Activated CD4-positive, alpha-beta T cell treated with anti-CD3 and anti-CD28 coated beads for 36 hours (primary cell): ENCODE results near the gene WDR20. TPM values are rescaled to one million over a fixed set of nuclear protein-coding genes. Genes with fewer than 3 reads are reported as not detected.
"Not testable (repeated sequence)": the region's sequence is repeated elsewhere in the genome, so short reads cannot be mapped to it uniquely, and the experiment has no call there.

Source experiments
- ATAC-seq: fragments of 200-7000 bp; cut with Tn5 transposase; one replicate; pipeline ENCODE4 v1.10.0; 2021; ENCODE audit warnings: mild to moderate bottlenecking, moderate library complexity
- CTCF ChIA-PET: fragments of 350-600 bp; sonication (Branson Sonifier 250); formaldehyde crosslinking; loops from one replicate; lab custom pipeline; 2021; ENCODE audit warnings: antibody characterized with exemption; lab: Charles Lee
- POLR2A ChIA-PET: fragments of 350-600 bp; sonication (Branson Sonifier 250); formaldehyde crosslinking; loops from one replicate; lab custom pipeline; 2021; ENCODE audit warnings: antibody characterized with exemption, inconsistent platforms; lab: Charles Lee
- DNase-seq: peaks from one replicate; pipeline ENCODE4 v3.0.0-alpha.2; 2020
- H3K27ac Mint-ChIP-seq: one replicate; pipeline ENCODE4 v1.8.0; 2021; ENCODE audit warnings: mixed read lengths
- H3K27me3 Mint-ChIP-seq: one replicate; pipeline ENCODE4 v1.8.0; 2021; ENCODE audit warnings: mixed read lengths
- H3K36me3 Mint-ChIP-seq: one replicate; pipeline ENCODE4 v1.8.0; 2021; ENCODE audit warnings: low read depth, mixed read lengths
- H3K4me1 Mint-ChIP-seq: one replicate; pipeline ENCODE4 v1.8.0; 2021; ENCODE audit warnings: mixed read lengths
- H3K4me3 Mint-ChIP-seq: one replicate; pipeline ENCODE4 v1.8.0; 2021; ENCODE audit warnings: mild to moderate bottlenecking, moderate library complexity, mixed read lengths
- H3K9me3 Mint-ChIP-seq: one replicate; pipeline ENCODE4 v1.8.0; 2021; ENCODE audit warnings: low read depth, mixed read lengths
- intact Hi-C, 2 experiments: fragments of 100-400 bp; cut with DNase I in 1 of 2; cut with micrococcal nuclease in 1 of 2; formaldehyde crosslinking; loops; one replicate each; pipeline versions ENCODE4 v1.14.2 to v1.15.1; 2022 to 2024; cut with DNase I, micrococcal nuclease
- total RNA-seq, 2 experiments: library from RNA; stranded (reverse); gene quantifications; one replicate each; pipeline ENCODE4 v1.2.3, GENCODE V29; 2021

WDR20 gene
- total RNA-seq, 2 experiments from 2014 or later: 18.2 to 24.8 TPM

- no peaks in the 10 kb centered on the region for H3K36me3 Mint-ChIP-seq
- intact Hi-C loops: no loop called here
- no peaks in the 10 kb centered on the region for H3K27me3 Mint-ChIP-seq
- no peak for DNase-seq
- ATAC-seq: no peak
- peaks cover 4% of the 10 kb centered on the region for H3K9me3 Mint-ChIP-seq
- ChIA-PET CTCF (interaction anchor here (0.7 to 1.6 kb wide), 2 partner anchors 75 to 76 kb away, joined by 3 to 7 read pairs; no protein-coding TSS in a partner anchor), POLR2A (no interaction called here)
- H3K4me1 Mint-ChIP-seq: no peaks in the 10 kb centered on the region
- no peak overlapping the region for H3K4me3 Mint-ChIP-seq
- no peak overlapping the region for H3K27ac Mint-ChIP-seq
These were observed 98.4 kb downstream of the WDR20 start for GRCh38 chr14:102238131-102238530.

- CTCF ChIA-PET: interaction anchor here (0.7 to 0.9 kb wide), 2 partner anchors 52 to 75 kb away, joined by 3 to 4 read pairs; no protein-coding TSS in a partner anchor
- intact Hi-C loops: no loop called here
- Mint-ChIP-seq H3K27me3 (no peaks in the 10 kb centered on the region), H3K4me3 (no peak overlapping the region), H3K27ac (no peak overlapping the region), H3K9me3 (peaks cover 4% of the 10 kb centered on the region), H3K36me3 (no peaks in the 10 kb centered on the region), H3K4me1 (no peaks in the 10 kb centered on the region)
- ATAC-seq (no peak), DNase-seq (no peak)
- POLR2A ChIA-PET: no interaction called here
These were observed 99.1 kb downstream of the WDR20 start for GRCh38 chr14:102238766-102239165.

DNA sequence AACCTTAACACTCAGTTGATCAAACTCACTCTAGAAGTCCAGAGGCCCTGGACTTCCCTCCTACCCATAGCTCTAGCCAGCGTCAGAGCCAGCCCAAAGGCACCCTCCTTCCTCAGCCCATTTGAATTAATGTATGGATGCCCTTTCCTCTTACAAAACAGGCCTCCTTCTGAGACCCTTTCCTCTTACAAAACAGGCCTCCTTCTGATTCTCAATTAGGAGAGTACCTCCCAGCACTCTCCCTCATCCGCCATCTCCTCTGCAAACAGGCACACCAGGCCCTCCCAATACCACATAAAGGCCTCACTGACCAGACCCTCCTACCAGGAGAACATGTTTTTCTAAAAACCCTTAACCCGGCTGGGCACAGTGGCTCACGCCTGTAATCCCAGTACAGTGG is 99.5 kb downstream of the WDR20 start:
- no peak for DNase-seq
- CTCF ChIA-PET: interaction anchor here (0.9 kb wide), 1 partner anchor 52 kb away, joined by 4 read pairs; no protein-coding TSS in a partner anchor
- intact Hi-C loops: no loop called here
- H3K36me3 Mint-ChIP-seq: no peaks in the 10 kb centered on the region
- no peak overlapping the region for H3K4me3 Mint-ChIP-seq
- POLR2A ChIA-PET: no interaction called here
- no peak for ATAC-seq
- peaks cover 4% of the 10 kb centered on the region for H3K9me3 Mint-ChIP-seq
- H3K27ac Mint-ChIP-seq: no peak overlapping the region
- no peaks in the 10 kb centered on the region for H3K4me1 Mint-ChIP-seq
- no peaks in the 10 kb centered on the region for H3K27me3 Mint-ChIP-seq

- H3K9me3 Mint-ChIP-seq, CTCF ChIA-PET, ATAC-seq, intact Hi-C loops, POLR2A ChIA-PET, H3K36me3 Mint-ChIP-seq, H3K27ac Mint-ChIP-seq, H3K4me1 Mint-ChIP-seq, H3K27me3 Mint-ChIP-seq, DNase-seq, H3K4me3 Mint-ChIP-seq: not testable (repeated sequence)
These were observed 100.8 kb downstream of the WDR20 start for GRCh38 chr14:102240481-102240880.

GRCh38 chr14:102241147-102241546 is 101.5 kb downstream of the WDR20 start:
- H3K27me3 Mint-ChIP-seq: no peaks in the 10 kb centered on the region
- H3K36me3 Mint-ChIP-seq: no peaks in the 10 kb centered on the region
- no peak for DNase-seq
- H3K4me3 Mint-ChIP-seq: no peak overlapping the region
- intact Hi-C loops: no loop called here
- CTCF ChIA-PET: no interaction called here
- peaks cover 4% of the 10 kb centered on the region for H3K9me3 Mint-ChIP-seq
- ATAC-seq: no peak
- POLR2A ChIA-PET: no interaction called here
- no peak overlapping the region for H3K27ac Mint-ChIP-seq
- H3K4me1 Mint-ChIP-seq: no peaks in the 10 kb centered on the region

GRCh38 chr14:102243795-102244194 is 104.1 kb downstream of the WDR20 start:
- DNase-seq, POLR2A ChIA-PET, H3K27me3 Mint-ChIP-seq, ATAC-seq, H3K9me3 Mint-ChIP-seq, intact Hi-C loops, H3K27ac Mint-ChIP-seq, H3K36me3 Mint-ChIP-seq, H3K4me3 Mint-ChIP-seq, H3K4me1 Mint-ChIP-seq: not testable (repeated sequence)
- CTCF ChIA-PET: interaction anchor here (1.5 kb wide), 1 partner anchor 29 kb away, joined by 3 read pairs; no protein-coding TSS in a partner anchor

GRCh38 chr14:102246071-102246470 is 106.4 kb downstream of the WDR20 start:
- intact Hi-C loops: no loop called here
- Mint-ChIP-seq H3K27me3 (no peaks in the 10 kb centered on the region), H3K4me1 (no peaks in the 10 kb centered on the region), H3K4me3 (no peak overlapping the region), H3K36me3 (no peaks in the 10 kb centered on the region), H3K27ac (no peak overlapping the region), H3K9me3 (peaks cover under 1% of the 10 kb centered on the region)
- ChIA-PET CTCF (no interaction called here), POLR2A (no interaction called here)
- DNase-seq (no peak), ATAC-seq (no peak)

DNA sequence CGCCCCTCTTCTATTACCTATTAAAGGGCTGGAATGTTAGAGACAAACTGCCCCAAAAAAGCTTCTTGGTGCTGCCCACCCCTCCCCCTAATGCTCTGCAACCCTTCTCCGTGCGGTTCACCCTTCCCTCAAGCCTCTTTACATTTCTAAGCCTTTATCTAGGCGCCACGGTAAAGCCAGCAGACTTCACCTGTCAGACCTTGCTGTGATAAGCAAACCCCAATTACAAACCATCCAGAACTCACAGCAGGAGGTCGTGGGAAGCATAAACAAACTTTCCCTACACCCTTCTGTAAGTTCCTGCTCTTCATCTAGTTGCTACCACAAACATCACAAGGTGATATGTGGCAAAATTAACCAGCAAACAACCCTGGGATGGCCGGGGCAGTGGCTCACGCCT is 108.4 kb downstream of the WDR20 start:
- intact Hi-C loops: no loop called here
- POLR2A ChIA-PET: no interaction called here
- no peak for ATAC-seq
- Mint-ChIP-seq H3K4me1 (no peaks in the 10 kb centered on the region), H3K27ac (no peak overlapping the region), H3K36me3 (no peaks in the 10 kb centered on the region), H3K9me3 (no peaks in the 10 kb centered on the region), H3K4me3 (no peak overlapping the region), H3K27me3 (no peaks in the 10 kb centered on the region)
- no peak for DNase-seq
- CTCF ChIA-PET: no interaction called here

DNA sequence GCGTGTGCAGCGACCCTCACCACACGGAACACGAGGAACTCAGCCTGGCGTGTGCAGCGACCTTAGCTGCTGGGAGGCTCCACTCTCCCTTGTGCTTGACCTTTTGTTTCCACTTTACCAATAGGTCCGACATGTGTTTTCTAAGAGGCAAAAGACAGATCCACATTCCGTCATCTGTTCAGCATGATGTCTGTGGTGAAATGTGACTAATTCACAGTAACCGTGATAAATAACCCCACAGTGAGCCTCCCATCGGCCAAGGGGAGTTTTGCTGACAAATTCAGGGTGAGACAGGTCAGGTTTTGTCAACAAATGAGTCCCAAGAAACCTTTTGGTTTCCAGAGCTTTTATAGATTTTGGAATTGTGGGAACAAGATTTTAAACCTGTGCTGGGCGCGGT is 109.3 kb downstream of the WDR20 start:
- POLR2A ChIA-PET: no interaction called here
- no peak overlapping the region for H3K4me3 Mint-ChIP-seq
- H3K4me1 Mint-ChIP-seq: no peaks in the 10 kb centered on the region
- H3K9me3 Mint-ChIP-seq: no peaks in the 10 kb centered on the region
- no peaks in the 10 kb centered on the region for H3K27me3 Mint-ChIP-seq
- H3K27ac Mint-ChIP-seq: no peak overlapping the region
- no peak for ATAC-seq
- intact Hi-C loops: no loop called here
- CTCF ChIA-PET: interaction anchor here (0.6 to 1.3 kb wide), 2 partner anchors 12 to 140 kb away, joined by 3 read pairs; no protein-coding TSS in a partner anchor
- no peaks in the 10 kb centered on the region for H3K36me3 Mint-ChIP-seq
- no peak for DNase-seq

- DNase-seq: no peak
- Mint-ChIP-seq H3K9me3 (no peaks in the 10 kb centered on the region), H3K4me1 (no peaks in the 10 kb centered on the region), H3K27me3 (no peaks in the 10 kb centered on the region), H3K27ac (no peak overlapping the region), H3K36me3 (no peaks in the 10 kb centered on the region), H3K4me3 (no peak overlapping the region)
- ChIA-PET CTCF (interaction anchor here (1.3 kb wide), 1 partner anchor 13 kb away, joined by 3 read pairs; no protein-coding TSS in a partner anchor), POLR2A (no interaction called here)
- intact Hi-C loops: no loop called here
- no peak for ATAC-seq
These were observed 110.3 kb downstream of the WDR20 start for GRCh38 chr14:102249981-102250380.

DNA sequence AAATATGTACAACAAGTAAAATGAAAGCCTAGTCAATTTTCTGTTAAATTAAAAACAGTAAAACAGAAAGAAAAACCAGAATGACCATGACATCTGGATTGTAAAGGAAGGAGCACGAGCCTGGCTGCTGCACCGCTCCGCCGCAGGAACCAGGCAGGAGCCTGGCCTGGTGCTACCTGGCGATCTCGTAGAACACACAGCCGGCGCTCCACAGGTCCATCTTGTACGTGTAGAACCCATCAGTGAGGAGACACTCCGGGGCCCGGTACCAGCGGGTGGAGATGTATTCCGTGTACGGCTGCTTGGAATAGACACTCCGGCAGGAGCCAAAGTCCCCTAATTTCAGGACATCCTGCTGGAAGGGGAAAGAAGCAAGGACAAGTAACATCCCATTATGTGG is 110.9 kb downstream of the WDR20 start:
- Mint-ChIP-seq H3K4me1 (no peaks in the 10 kb centered on the region), H3K36me3 (no peaks in the 10 kb centered on the region), H3K4me3 (no peak overlapping the region), H3K9me3 (no peaks in the 10 kb centered on the region), H3K27ac (no peak overlapping the region), H3K27me3 (no peaks in the 10 kb centered on the region)
- DNase-seq: no peak
- CTCF ChIA-PET: interaction anchor here (0.7 kb wide), 1 partner anchor 267 kb away, joined by 3 read pairs; no protein-coding TSS in a partner anchor
- POLR2A ChIA-PET: no interaction called here
- intact Hi-C loops: no loop called here
- no peak for ATAC-seq

GRCh38 chr14:102251161-102251560 is 111.5 kb downstream of the WDR20 start:
- Mint-ChIP-seq H3K4me1 (no peaks in the 10 kb centered on the region), H3K4me3 (no peak overlapping the region), H3K27me3 (no peaks in the 10 kb centered on the region), H3K27ac (no peak overlapping the region), H3K9me3 (no peaks in the 10 kb centered on the region), H3K36me3 (no peaks in the 10 kb centered on the region)
- ChIA-PET CTCF (interaction anchor here (0.7 kb wide), 1 partner anchor 268 kb away, joined by 3 read pairs; no protein-coding TSS in a partner anchor), POLR2A (no interaction called here)
- no peak for DNase-seq
- no peak for ATAC-seq
- intact Hi-C loops: no loop called here
